ENCODE results near the gene ZSWIM9.

Gene ZSWIM9

DNA sequence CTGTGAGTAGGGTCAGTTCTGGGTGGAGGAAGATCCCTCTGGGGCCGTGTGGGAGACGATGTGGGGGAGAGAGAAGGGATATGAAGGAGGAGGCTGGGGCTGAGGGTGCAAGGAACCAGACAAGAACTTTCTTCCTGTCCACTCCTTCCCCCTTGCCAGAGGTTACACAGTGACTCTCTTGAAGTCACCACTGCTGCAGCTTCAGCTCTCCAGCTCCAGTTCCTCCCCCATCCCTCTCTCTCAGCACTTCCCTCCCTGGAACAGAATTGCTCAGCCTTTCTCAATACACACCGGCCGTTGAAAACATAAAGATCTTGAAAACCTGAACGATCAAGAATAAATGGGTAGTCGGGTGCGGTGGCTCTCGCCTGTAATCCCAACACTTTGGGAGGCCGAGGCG, 5.1 kb downstream of the ZSWIM9 start:
- no peak for DNase-seq

GRCh38 chr19:48176226-48176625, 5.7 kb downstream of the ZSWIM9 start:
- DNase-seq = no peak

GRCh38 chr19:48181505-48181904, 11.0 kb downstream of the ZSWIM9 start:
- no peak for DNase-seq

DNA sequence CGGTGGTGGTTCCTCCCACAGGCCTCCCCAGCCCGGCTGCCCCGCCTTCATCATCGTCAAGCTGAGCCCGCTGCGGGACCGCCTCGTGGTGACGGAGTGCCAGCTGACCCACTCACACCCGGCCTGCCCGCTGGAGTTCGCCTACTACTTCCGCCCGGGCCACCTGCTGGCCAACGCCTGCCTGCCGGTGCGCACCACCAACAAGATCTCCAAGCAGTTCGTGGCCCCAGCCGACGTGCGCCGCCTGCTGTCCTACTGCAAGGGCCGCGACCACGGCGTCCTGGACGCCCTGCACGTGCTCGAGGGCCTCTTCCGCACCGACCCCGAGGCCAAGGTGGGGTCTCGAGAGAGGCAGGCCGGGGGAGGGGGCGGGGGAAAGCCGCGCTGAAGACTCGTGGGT, 12.0 kb downstream of the ZSWIM9 start:
- no peak for DNase-seq

DNA sequence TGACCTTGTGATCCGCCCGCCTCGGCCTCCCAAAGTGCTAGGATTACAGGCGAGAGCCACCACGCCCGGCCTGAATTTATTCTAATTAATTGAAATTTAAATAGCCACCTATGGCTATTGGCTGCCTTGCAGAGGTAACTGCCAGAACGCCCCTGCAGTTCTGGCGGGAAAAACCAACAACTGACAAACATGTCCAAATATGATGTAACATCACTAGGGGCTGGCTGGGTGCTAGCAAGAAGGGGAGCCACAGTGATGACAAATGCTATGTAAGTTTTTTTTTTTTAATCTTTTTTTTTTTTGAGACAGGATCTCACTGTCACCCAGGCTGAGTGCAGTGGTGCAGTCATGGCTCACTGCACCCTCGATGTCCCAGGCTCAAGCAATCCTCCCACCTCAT, 12.9 kb downstream of the ZSWIM9 start:
- DNase-seq = no peak

GRCh38 chr19:48186015-48186414, 15.5 kb downstream of the ZSWIM9 start:
- no peak for DNase-seq

DNA sequence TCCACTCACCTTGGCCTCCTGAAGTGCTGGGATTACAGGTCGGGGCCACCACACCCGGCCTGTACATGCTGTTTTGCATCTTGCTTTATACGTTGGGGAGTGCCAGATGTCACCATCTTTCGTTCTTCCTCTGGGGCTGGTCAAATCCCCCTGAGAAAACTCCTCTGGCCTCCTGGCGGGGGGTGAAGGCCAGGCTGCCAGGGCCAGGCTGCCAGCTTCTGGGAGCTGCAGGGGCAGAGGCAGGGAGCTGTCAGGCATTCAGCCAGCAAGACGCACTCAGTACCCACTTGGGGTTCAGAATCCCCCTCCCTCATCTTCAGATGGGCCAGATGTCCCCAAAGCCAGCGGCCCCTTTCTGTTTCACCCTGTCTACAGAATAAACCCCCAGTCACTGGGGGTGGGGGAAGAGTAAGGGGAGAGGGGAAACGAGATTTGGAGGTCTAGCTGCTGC, 16.1 kb downstream of the ZSWIM9 start:
- DNase-seq = no peak

DNA sequence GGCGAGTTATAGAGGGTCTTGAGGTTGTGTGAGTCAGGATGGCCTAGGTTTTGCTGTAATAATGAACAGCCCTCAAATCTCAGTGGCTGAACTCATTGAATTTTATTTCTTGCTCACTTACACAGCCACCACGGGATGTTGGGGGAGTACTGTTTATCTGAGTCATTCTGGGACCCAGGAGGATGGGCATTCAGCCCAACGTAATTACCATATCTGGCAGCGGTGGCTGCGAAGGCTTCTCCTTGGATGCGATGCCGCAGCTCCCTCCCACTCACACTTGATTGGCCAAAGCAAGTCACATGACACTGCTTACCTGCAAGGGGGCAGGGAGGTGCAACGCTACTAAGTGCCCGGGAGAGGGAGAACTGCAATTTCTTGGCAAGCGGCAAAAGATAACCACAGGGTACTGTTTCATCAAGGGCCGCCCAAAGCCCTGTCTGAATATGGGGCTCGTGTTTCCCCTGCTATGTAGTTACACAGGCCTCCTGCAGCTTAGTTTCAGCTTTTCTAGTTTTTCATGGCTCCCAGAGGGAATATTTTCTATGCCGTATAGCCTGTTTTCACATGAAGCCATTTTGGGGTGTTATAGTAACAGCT, 19.9 kb downstream of the ZSWIM9 start:
- DNase-seq = no peak

DNA sequence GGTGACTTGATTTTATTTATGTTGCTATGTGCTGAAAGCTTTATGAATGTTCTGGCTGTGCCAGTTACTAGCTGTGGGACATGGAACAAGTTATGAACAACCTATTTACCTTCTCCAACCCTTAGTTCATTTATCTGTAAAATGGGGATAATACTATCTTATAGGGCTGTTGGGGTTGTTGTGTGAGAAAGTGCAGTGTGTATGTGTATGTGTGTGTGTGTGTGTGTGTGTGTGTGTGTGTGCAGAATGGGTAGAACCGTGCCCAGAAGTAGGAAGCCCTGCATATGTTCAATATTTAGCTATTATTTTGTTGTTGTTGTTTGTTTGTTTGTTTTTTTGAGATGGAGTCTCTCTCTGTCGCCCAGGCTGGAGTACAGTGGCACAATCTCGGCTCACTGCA, 20.4 kb downstream of the ZSWIM9 start:
- DNase-seq = no peak

GRCh38 chr19:48192750-48193149, 22.3 kb downstream of the ZSWIM9 start:
- DNase-seq = no peak

- no peak for DNase-seq
Observed at GRCh38 chr19:48194041-48194843, 23.8 kb downstream of the ZSWIM9 start.

- DNase-seq = no peak
Observed at GRCh38 chr19:48194844-48195830, 24.7 kb downstream of the ZSWIM9 start.

DNA sequence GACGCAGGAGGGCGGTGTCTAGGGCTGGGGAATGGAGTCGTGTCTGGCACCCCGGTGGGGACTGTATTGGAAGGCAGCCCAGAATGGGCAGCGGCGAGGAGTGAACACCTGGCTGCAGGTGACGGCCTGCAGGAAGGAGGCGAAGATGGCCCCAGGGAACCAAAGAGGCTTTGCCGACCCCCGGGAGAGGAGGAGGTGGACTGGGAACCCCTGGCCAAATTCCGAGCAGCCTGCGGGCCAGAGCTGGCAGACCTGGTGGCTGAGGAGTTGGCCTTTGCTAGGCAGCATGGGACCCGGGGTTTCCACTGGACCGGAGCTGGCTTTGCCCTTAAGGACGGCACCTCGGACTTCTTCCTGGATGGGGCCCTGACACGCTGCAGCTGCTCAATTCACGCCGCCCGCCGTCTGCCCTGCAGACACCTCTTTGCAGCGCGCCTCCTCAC, 25.9 kb downstream of the ZSWIM9 start:
- DNase-seq = no peak

DNA sequence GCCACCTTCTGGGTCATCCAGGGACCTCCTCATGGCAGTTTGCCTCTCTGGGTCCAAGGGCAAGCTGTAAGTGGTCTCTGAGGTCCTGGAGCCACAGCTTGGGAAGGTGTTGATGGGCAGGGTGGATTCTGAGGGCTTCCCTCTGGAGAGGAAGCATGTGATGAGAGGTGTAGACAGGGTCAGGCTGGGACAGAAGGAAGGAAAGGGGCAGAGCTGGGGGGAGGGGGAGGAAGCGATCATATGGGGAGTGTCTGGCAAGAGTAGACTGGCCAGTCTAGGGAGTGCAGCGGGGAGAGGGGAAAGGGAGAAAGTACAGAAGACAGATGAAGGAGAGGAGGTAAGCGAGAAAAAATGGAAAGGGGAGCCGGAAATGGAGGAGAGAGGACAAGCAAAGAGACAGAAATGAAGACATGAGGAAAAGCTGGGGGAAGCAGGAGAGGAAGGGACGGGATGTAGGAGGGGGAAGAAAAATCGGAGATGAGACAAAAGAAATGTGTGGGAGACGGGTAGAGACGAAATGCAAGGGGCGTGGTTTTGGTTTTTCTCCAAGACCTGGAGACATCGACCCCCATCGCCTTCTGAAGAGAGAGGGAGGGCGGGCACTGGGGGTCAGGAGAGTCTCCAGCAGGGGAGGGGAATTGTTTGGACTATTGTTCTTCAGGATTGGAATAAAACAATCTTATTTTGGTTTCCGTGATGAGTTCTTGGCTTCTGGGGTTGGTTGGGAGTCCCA, 26.6 kb downstream of the ZSWIM9 start:
- no peak for DNase-seq

- no peak for DNase-seq
Observed at GRCh38 chr19:48203222-48203793, 32.8 kb downstream of the ZSWIM9 start.

DNA sequence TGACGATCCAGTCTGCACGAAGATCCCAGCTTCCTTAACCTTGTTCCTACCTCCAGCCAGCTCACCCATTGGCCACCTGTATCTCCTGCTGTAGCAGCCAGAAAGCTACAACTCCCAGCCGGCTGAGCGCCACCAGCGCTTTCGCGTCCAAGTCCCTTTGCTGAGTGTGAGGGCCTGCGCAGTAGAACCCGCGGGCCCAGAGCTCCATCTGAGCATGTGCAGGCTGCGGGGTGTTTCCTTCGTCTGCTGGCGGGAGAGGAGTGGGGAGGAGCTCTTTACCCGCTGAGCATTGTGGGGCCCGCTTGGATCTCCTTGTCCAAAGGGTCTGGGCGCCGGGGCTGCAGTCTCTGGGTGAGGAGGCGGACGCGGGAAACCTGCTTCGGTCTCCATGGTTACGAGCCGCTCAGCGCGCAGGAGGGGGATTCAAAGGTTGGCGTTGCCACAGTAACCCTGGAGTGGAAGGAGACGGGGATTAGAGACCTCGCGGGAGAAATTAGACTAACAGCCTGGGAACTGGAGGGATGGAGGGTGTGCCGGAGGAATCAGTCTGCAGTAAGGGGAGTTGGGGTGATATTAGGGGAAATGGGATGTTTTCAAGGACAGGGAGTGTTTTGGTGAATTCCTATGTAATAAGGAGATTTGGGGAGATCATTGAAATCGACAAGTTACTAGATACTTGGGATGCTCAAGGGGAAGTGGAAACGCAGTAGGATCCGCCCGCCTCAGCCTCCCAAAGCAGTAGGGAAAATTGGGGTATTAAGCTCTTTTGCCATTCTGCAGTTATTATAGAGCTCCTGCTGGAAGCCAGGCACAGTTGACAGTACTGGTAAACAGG, 33.5 kb downstream of the ZSWIM9 start:
- peak; percentile 86 for DNase-seq

DNA sequence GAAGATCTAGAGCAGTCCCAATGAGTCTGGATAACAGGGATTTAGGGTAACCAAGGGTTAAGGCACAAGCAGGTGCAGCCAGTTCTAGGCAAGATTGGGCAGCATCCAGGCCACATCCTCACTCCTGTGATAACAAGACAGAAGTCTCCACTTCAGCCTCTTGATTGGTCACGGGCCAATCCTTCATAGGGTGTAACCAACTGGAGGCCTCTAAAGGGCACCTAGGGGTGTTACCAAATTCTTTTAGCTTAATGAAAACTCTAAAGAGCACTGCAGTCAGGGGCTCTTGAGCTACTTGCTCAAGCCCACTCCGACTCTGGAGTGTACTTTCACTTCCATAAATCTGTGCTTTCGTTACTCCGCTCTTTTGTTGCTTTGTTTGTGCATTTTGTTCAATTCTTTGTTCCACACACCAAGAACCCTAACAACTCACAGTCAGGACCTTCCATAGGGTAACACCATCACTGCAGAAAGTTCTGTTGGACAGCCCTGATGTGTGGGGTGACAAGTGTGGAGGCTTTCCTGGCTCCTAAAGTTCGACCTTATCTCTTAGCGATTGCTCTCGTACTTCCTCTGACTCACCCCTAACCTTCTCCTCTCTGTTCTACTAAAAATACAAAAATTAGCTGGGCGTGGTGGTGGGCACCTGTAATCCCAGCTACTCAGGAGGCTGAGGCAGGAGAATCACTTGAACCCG, 36.1 kb downstream of the ZSWIM9 start:
- DNase-seq = no peak

- no peak for DNase-seq
Observed at GRCh38 chr19:48210005-48210404, 39.5 kb downstream of the ZSWIM9 start.

GRCh38 chr19:48213959-48214358, 43.5 kb downstream of the ZSWIM9 start:
- no peak for DNase-seq

DNA sequence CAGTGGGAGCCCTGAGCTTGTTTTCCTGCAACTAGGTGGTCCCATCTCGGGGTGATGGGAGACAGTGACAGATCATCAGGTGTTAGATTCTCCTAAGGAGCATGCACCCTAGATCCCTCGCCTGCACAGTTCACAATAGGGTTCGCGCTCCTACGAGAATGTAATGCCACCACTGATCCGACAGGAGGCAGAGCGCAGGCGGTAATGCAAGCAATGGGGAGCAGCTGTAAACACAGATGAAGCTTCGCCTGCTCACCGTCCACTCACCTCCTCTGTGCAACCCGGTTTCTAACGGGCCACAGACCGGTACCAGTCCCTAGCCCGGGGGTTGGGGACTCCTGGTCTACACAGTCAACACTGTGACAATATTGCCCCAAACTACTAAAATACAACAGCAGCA, 46.5 kb downstream of the ZSWIM9 start:
- DNase-seq = no peak

DNA sequence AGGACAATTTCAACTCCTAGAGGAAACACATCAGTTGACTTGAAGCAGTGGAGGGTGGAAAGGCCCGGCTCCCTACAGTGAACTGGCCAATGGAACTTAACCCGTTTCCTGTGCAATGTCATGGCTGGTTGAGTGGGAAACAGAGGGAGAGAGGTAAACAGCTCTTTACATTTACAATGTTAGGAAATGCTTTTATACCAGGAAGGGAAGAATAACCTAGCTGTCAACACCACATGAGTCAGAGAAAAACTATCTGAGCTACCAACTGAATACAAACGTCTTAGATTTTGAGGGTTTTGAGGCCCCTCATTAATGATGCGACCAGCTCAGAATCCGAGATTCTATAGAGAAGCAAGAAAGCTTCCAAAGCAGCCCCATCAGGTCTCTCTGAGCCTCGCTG, 48.5 kb downstream of the ZSWIM9 start:
- DNase-seq = no peak

All from stimulated activated CD4-positive, alpha-beta T cell treated with anti-CD3 and anti-CD28 coated beads, Interleukin-12 subunit alpha, Interleukin-12 subunit beta, amount 100 ng/mL, for 4 hours (primary cell).